Sigmoid colon (tissue), 7 donors: ENCODE measurements around the gene GSAP. TPM values are rescaled to one million over a fixed set of nuclear protein-coding genes. Genes with fewer than 3 reads are reported as not detected.

Experiments
- DNase-seq: peaks from one replicate; pipeline ENCODE4 v3.0.0-alpha.2; 2019
- H3K27ac ChIP-seq, 4 donors: fragments of 200-600 bp; sonication (generic); one replicate each; pipeline ENCODE4 v1.5.1; 2016 to 2019; ENCODE audit warnings: mild to moderate bottlenecking in 1 of 4
- H3K27me3 ChIP-seq, 3 donors: fragments of 200-600 bp; sonication (generic); one replicate each; pipeline ENCODE4 v1.5.1; 2019; ENCODE audit warnings: mild to moderate bottlenecking in 1 of 3
- H3K36me3 ChIP-seq, 4 donors: fragments of 200-600 bp; sonication (generic); one replicate each; pipeline ENCODE4 v1.5.1; 2016 to 2019
- H3K4me1 ChIP-seq, 4 donors: fragments of 200-600 bp; sonication (generic); one replicate each; pipeline ENCODE4 v1.5.1; 2017 to 2019
- H3K4me3 ChIP-seq, 4 donors: fragments of 200-600 bp; sonication (generic); one replicate each; pipeline ENCODE4 v1.5.1; 2017 to 2019; ENCODE audit warnings: mild to moderate bottlenecking in 2 of 4, moderate library complexity in 1 of 4
- H3K9me3 ChIP-seq, 4 donors: fragments of 200-600 bp in 3 of 4; sonication (generic) in 3 of 4; one replicate each; pipeline versions ENCODE4 v1.5.1 to v1.6.1; 2013 to 2019
- CTCF ChIP-seq, 4 experiments: fragments of 450-650 bp in 3 of 4; fragments of 200-600 bp in 1 of 4; IDR thresholded peaks; one replicate each; pipeline ENCODE4 v1.5.1; 2016 to 2019; ENCODE audit warnings: antibody characterized with exemption in 4 of 4, mild to moderate bottlenecking in 3 of 4, moderate library complexity in 2 of 4
- EP300 ChIP-seq, 4 donors: sonication (generic); formaldehyde crosslinking; IDR thresholded peaks; one replicate each; pipeline ENCODE4 v1.6.1; 2017; ENCODE audit warnings: antibody characterized with exemption in 4 of 4
- POLR2A ChIP-seq, 2 donors: fragments of 450-650 bp; IDR thresholded peaks; one replicate each; pipeline ENCODE4 v1.6.1; 2016; ENCODE audit warnings: antibody characterized with exemption in 2 of 2, mild to moderate bottlenecking in 2 of 2, moderate library complexity in 2 of 2
- POLR2AphosphoS5 ChIP-seq, 4 donors: sonication (generic); formaldehyde crosslinking; IDR thresholded peaks; one replicate each; pipeline ENCODE4 v1.6.1; 2017; ENCODE audit warnings: antibody characterized with exemption in 4 of 4
- WGBS, 2 donors: extraction: QIAGEN DNeasy Blood & Tissue Kit; methylation state at CpG; one replicate each; pipeline ENCODE4 v1.1.7; 2013; 5-methylcytosine and 5-hydroxymethylcytosine counted together
- intact Hi-C: fragments of 100-400 bp; cut with DNase I; formaldehyde crosslinking; loops from one replicate; pipeline ENCODE4 v1.15.1; 2023
- polyA plus RNA-seq, 3 donors: library from polyadenylated mRNA; stranded (reverse); fragments of 200-250 nt; gene quantifications; one replicate each; pipeline ENCODE4 v1.2.3, GENCODE V29; 2013
- total RNA-seq, 4 donors: library from RNA; depleted of rRNA; stranded (reverse); fragments of >200 nt; gene quantifications; one replicate each; pipeline ENCODE4 v1.1.0, GENCODE V29; 2016
- donor health status: healthy with polysubstance abuse.
- donor health status: Bipolar disorder and iron deficiency.
- donor health status: healthy.

The GSAP gene
- total and polyA plus RNA-seq, 7 donors = 3.6 to 30.2 (median 15.1) TPM

GRCh38 chr7:77331938-77332695 is 84.0 kb downstream of the GSAP start:
- TF ChIP-seq EP300 (IDR thresholded peaks at IDR 0.05) (no peak), POLR2AphosphoS5 (IDR thresholded peaks at IDR 0.05) (peak in 3 of 4 donors; percentile 20 to 63 (median 60)), CTCF (IDR thresholded peaks at IDR 0.05) (peak; percentile 57 to 66 (median 63)), POLR2A (IDR thresholded peaks at IDR 0.05) (no peak)
- Histone ChIP-seq H3K27ac (peak overlapping the region in 2 of 4 donors; percentile 21 to 86), H3K9me3 (no peaks in the 10 kb centered on the region), H3K4me1 (peaks cover 4 to 65% (median 57%) of the 10 kb centered on the region in 4 donors), H3K36me3 (no peaks in the 10 kb centered on the region), H3K27me3 (no peaks in the 10 kb centered on the region), H3K4me3 (no peak overlapping the region)
- 61 to 64% methylated on average over 3 of the region's 3 CpGs for WGBS, 2 donors
- peak; percentile 84 for DNase-seq
- intact Hi-C loops = loop anchor here (2.0 kb wide), 1 partner anchor 207 kb away; no protein-coding TSS in a partner anchor

- 56 to 66% methylated on average over 6 of the region's 6 CpGs for WGBS, 2 donors
Measured at GRCh38 chr7:77330169-77330882, 85.8 kb downstream of the GSAP start.

GRCh38 chr7:77329466-77330168 is 86.5 kb downstream of the GSAP start:
- Histone ChIP-seq H3K36me3 (no peaks in the 10 kb centered on the region), H3K27ac (peak overlapping the region; percentile 73 to 86 (median 84)), H3K27me3 (no peaks in the 10 kb centered on the region), H3K4me3 (no peak overlapping the region), H3K9me3 (no peaks in the 10 kb centered on the region), H3K4me1 (peaks cover 4 to 71% (median 57%) of the 10 kb centered on the region in 4 donors)
- intact Hi-C loops = loop anchor here (2.0 to 5.0 kb wide), 2 partner anchors 87 to 135 kb away; no protein-coding TSS in a partner anchor
- TF ChIP-seq POLR2A (IDR thresholded peaks at IDR 0.05) (no peak), POLR2AphosphoS5 (IDR thresholded peaks at IDR 0.05) (no peak), EP300 (IDR thresholded peaks at IDR 0.05) (no peak), CTCF (IDR thresholded peaks at IDR 0.05) (no peak)
- no peak for DNase-seq
- 91 to 92% methylated on average over 4 of the region's 4 CpGs for WGBS, 2 donors

More at GRCh38 chr7:77330169-77330882, 85.8 kb downstream of the GSAP start:
- Histone ChIP-seq H3K27ac (peak overlapping the region; percentile 73 to 86 (median 84)), H3K27me3 (no peaks in the 10 kb centered on the region), H3K4me1 (peaks cover 4 to 71% (median 61%) of the 10 kb centered on the region in 4 donors), H3K36me3 (no peaks in the 10 kb centered on the region), H3K4me3 (no peak overlapping the region), H3K9me3 (no peaks in the 10 kb centered on the region)
- intact Hi-C loops = no loop called here
- DNase-seq = no peak
- TF ChIP-seq POLR2AphosphoS5 (IDR thresholded peaks at IDR 0.05) (peak in 2 of 4 donors; percentile 28 to 41), CTCF (IDR thresholded peaks at IDR 0.05) (no peak)

GRCh38 chr7:77328669-77329068 is 87.5 kb downstream of the GSAP start:
- no peaks in the 10 kb centered on the region for H3K27me3 ChIP-seq
- WGBS, 2 donors = 33 to 73% methylated on average over 1 of the region's 1 CpG
- peak overlapping the region; percentile 73 to 86 (median 84) for H3K27ac ChIP-seq
- TF ChIP-seq EP300 (IDR thresholded peaks at IDR 0.05) (no peak), POLR2AphosphoS5 (IDR thresholded peaks at IDR 0.05) (peak in 1 of 4 donors; percentile 24), CTCF (IDR thresholded peaks at IDR 0.05) (no peak)
- no peak overlapping the region for H3K4me3 ChIP-seq
- no peaks in the 10 kb centered on the region for H3K9me3 ChIP-seq
- no peaks in the 10 kb centered on the region for H3K36me3 ChIP-seq
- no peak for DNase-seq
- peaks cover 4 to 80% (median 57%) of the 10 kb centered on the region in 4 donors for H3K4me1 ChIP-seq
- intact Hi-C loops = loop anchor here (2.0 to 5.0 kb wide), 2 partner anchors 86 to 134 kb away; no protein-coding TSS in a partner anchor
